HG03064 (cell line): Measurements from ENCODE around the gene CHAMP1.

Experiments
- ATAC-seq: cut with Tn5 transposase; IDR thresholded peaks from one replicate; pipeline ENCODE4 v1.9.1; 2021; ENCODE audit warnings: low read depth; ENCODE audit not compliant: unreplicated experiment

CHAMP1 gene

DNA sequence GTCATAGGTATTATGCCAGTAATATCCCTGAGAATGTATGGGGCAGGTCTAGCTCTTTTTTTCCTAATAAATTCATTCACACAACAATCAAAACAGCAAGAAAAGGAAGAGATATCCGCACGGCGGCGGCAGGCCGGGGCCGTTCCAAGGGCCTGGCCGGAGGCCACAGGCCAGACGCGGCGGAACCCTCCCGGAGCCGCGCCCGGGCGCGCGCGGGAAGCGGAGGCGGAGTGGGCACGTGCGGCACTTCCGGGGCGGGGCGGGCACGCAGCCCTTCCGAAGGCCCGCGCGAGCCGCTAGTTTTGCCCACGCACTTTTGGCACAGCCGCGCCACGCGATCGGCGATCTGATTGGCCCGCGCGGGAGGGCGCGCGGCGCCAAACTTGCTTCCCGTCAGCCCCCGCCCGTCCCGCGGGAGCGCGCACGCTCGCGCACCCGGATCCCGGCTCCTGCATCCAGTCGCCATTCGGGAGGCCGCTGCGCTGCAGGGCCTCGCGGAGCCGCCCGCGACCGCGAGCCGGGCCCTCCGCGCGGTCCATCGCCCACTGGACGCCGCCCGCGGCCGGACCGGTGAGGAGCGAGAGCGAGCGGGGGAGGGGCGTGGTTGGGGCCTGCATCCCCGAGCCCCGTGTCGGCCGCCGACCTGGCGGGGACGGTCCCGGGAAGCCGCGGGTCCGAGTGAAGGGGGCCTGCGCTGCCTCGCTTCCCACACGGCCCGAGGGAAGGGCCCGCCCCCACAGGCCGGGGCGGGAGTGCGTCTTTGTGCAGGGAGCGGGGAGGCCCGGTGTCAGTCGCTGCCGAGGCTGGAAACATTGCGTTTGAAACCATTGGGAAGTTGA, at the start of gene CHAMP1:
CHAMP1 (plus strand) TSS at position 430 of the 839 bp plus-strand sequence. CDS start 9,340 bp downstream, outside the sequence.
- peak; percentile 71 for ATAC-seq

DNA sequence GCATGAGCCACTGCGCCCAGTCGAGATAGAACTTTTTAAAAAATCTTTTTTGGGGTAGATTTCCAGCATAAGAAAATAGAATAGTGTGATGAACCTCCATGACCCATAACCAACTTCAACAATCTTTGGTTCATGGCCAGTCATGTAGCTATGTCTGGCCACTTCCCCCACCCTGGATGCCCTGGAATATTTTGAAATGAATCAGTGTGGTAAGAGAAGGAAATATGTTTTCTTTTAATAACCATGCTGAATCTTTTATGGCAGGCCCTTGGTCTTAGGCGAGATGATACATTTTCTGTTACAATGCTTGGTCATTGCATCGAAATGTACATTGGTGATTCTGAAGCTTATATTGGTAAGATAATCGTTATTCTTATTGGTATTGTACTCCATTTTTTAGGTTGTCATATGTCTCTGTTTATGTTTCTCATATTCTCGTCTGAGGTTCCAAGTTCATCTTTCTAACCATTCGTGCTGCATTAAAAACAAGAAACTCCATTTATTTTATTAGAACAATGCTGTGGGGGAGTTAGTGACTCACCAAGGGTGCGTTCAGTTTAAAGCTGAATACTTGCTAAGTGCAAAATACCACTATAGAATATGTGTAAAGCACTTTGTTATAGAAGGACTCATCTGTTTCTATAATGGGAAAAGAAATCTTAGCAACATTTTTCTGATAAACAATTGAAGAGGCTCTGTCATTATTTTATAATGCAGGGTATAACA, 49.3 kb upstream of the CHAMP1 start:
- no peak for ATAC-seq

DNA sequence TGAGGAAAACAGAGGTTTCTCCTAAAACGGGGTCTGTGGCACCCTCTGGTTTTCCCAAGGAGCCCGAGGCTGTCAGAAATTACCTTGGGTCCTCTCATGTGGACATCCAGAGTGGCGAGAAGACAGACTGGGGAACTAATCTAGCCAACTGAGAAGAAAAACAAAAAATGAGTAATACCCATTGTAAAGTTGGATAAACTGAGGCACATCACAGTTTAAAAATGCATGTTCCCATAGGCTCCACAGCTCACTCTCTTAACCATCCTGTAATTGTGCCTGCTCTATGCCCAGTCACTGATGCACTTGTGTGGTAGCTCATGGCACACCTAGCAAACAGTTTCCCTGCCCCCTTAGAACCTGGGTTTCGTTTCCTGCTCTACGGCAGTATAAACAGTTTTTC, 48.1 kb upstream of the CHAMP1 start:
- ATAC-seq = no peak

- ATAC-seq = no peak
Observed at GRCh38 chr13:114268344-114269280, 45.7 kb upstream of the CHAMP1 start.

- no peak for ATAC-seq
Observed at GRCh38 chr13:114269281-114269770, 45.0 kb upstream of the CHAMP1 start.

- ATAC-seq = no peak
Observed at GRCh38 chr13:114272977-114273376, 41.3 kb upstream of the CHAMP1 start.

- ATAC-seq = no peak
Observed at GRCh38 chr13:114275304-114275703, 39.0 kb upstream of the CHAMP1 start.

DNA sequence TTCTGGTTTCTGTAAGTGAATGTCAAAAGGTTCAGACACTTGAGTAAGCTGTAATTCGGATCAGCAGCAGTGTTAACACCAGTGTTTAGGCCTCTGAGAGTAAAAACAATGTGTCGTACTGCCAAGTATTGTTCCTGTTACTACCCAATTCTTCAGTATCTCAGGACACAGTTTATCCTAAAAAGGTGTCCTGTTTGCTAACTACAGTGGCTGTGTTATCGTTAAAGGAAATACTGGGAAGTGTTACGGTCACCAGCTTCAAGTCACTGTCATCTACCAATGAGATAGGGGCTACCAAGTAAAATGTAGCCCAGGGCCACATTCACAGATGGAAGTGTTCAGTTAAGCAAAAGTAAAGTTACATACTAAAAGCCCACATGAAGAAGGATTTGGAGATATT, 35.2 kb upstream of the CHAMP1 start:
- no peak for ATAC-seq

GRCh38 chr13:114279758-114280355, 34.4 kb upstream of the CHAMP1 start:
- no peak for ATAC-seq

GRCh38 chr13:114281351-114282040, 32.8 kb upstream of the CHAMP1 start, which contains the start of gene UPF3A:
TSS of gene UPF3A (plus strand) at chr13:114281601. CDS start at chr13:114281640, 39 bp downstream.
- peak; percentile 61 for ATAC-seq

DNA sequence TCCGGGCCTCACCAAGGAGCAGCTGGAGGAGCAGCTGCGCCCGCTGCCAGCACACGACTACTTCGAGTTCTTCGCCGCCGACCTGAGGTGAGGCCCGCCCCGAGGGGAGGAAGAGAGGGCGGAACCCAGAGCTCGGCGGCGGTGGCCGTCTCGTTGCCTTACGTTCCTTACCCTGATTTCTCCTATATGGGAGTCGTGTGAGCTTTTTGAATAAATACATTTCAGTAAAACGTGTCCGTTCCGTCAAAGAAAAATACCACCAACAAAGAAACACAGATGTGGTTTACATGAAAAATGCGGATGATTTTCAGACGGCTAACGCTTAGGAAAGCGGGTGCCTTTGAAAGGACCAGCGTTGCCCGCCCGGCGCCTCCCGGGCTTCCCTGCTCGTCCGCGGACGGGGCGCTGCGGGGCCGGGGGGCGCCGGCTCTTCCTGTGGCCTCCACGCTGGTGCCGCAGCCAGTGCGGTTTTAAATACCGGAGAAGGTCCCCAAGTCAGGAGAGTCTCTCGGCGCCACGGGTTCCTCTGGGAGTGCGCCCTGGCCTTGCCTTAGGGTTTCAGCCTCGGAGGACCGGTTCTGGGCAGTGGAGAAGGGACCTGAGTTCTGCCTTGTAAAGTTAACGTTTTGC, 32.1 kb upstream of the CHAMP1 start:
- peak; percentile 52 for ATAC-seq

- ATAC-seq = no peak
Observed at GRCh38 chr13:114283576-114283975, 30.7 kb upstream of the CHAMP1 start.

- ATAC-seq = no peak
Observed at GRCh38 chr13:114284680-114285079, 29.6 kb upstream of the CHAMP1 start.

- no peak for ATAC-seq
Observed at GRCh38 chr13:114285166-114285808, 29.0 kb upstream of the CHAMP1 start.

DNA sequence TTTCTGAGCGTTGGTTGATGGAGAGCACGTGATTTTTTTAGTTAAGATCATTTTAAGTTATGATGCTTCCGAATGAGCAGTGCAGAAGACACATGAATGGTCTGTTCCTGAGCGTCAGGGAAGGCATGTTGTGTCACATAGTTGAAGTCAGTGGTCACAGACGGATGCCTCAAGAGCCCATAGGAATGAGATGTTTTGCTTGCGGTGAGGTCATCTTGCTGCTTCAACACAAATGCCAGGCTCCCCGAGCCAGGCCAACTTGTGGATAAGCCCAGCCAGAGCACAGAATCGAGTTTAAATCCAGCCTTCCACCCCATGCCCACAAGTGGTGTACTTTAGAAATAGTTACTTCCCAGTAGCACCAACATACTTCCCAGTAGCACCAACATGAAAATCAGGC, 27.5 kb upstream of the CHAMP1 start:
- no peak for ATAC-seq

GRCh38 chr13:114288157-114288591, 26.1 kb upstream of the CHAMP1 start:
- no peak for ATAC-seq

DNA sequence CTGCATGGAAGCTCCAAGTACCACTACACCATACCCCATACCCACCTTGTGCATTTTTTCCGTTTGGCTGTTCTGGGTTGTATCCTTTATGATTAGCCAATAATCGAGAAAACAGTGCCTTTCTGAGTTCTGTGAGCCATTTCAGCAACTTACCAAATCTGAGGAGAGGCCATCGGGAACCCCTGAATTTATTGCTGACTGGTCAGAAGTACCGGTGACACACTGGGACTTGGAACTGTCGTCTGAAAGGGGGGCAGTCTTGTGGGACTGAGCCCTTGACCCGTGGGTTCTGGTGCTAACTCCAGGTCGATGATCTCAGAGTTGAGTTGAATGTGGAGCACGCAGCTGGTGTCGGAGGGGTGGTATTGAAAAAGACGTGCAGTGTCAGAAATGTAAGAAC, 17.9 kb upstream of the CHAMP1 start:
- ATAC-seq = no peak

- ATAC-seq = no peak
Observed at GRCh38 chr13:114296902-114297301, 17.4 kb upstream of the CHAMP1 start.
